Measurements from ENCODE around the gene ANKS1B.

The ANKS1B gene

GRCh38 chr12:99523853-99524252 lies 460.9 kb downstream of the ANKS1B start:
- no peak for TF ChIP-seq CTCF (IDR thresholded peaks at IDR 0.05; ENCODE audit: control extremely low read depth, extremely low read depth, low read depth, missing control alignments)
- no peak for DNase-seq (ENCODE audit: extremely low spot score)
- POLR2A ChIA-PET: no interaction called here
- CTCF ChIA-PET: interaction anchor here (0.9 kb wide), 1 partner anchor 30 kb away, joined by 3 read pairs; no protein-coding TSS in a partner anchor

GRCh38 chr12:99522456-99522855 lies 462.3 kb downstream of the ANKS1B start:
- ChIA-PET POLR2A (no interaction called here), CTCF (interaction anchor here (0.9 kb wide), 2 partner anchors 13 to 22 kb away, joined by 3 read pairs; no protein-coding TSS in a partner anchor)
- no peak for DNase-seq (ENCODE audit: extremely low spot score)
- TF ChIP-seq CTCF (IDR thresholded peaks at IDR 0.05; ENCODE audit: control extremely low read depth, extremely low read depth, low read depth, missing control alignments): no peak

GRCh38 chr12:99521664-99522063 lies 463.1 kb downstream of the ANKS1B start:
- no peak for DNase-seq (ENCODE audit: extremely low spot score)
- POLR2A ChIA-PET: no interaction called here
- CTCF ChIA-PET: interaction anchor here (0.9 kb wide), 1 partner anchor 14 kb away, joined by 3 read pairs; no protein-coding TSS in a partner anchor
- no peak for TF ChIP-seq CTCF (IDR thresholded peaks at IDR 0.05; ENCODE audit: control extremely low read depth, extremely low read depth, low read depth, missing control alignments)

- ChIA-PET POLR2A (no interaction called here), CTCF (no interaction called here)
- TF ChIP-seq CTCF (IDR thresholded peaks at IDR 0.05; ENCODE audit: control extremely low read depth, extremely low read depth, low read depth, missing control alignments): no peak
- no peak for DNase-seq (ENCODE audit: extremely low spot score)
Observed at GRCh38 chr12:99513066-99513465, 471.7 kb downstream of the ANKS1B start.

- CTCF ChIA-PET: no interaction called here
- no peak for DNase-seq (ENCODE audit: extremely low spot score)
- TF ChIP-seq CTCF (IDR thresholded peaks at IDR 0.05; ENCODE audit: control extremely low read depth, extremely low read depth, low read depth, missing control alignments): no peak
- POLR2A ChIA-PET: no interaction called here
Observed at GRCh38 chr12:99505805-99506204, 478.9 kb downstream of the ANKS1B start.

- DNase-seq (ENCODE audit: extremely low spot score): no peak
- CTCF ChIA-PET: interaction anchor here (1.4 kb wide), 1 partner anchor 31 kb away, joined by 3 read pairs; no protein-coding TSS in a partner anchor
- POLR2A ChIA-PET: no interaction called here
- no peak for TF ChIP-seq CTCF (IDR thresholded peaks at IDR 0.05; ENCODE audit: control extremely low read depth, extremely low read depth, low read depth, missing control alignments)
Observed at GRCh38 chr12:99498756-99499155, 486.0 kb downstream of the ANKS1B start.

GRCh38 chr12:99495799-99496198 lies 488.9 kb downstream of the ANKS1B start:
- no peak for DNase-seq (ENCODE audit: extremely low spot score)
- CTCF ChIA-PET: no interaction called here
- no peak for TF ChIP-seq CTCF (IDR thresholded peaks at IDR 0.05; ENCODE audit: control extremely low read depth, extremely low read depth, low read depth, missing control alignments)
- POLR2A ChIA-PET: no interaction called here

Measured in GM10248 (cell line).